NCI-H187 (cell line): Measurements from ENCODE around the gene EPN2.

Source experiments
- DNase-seq, 2 experiments: peaks; one replicate each; lab custom pipeline; 2025; lab: John Stamatoyannopoulos, UW

Gene EPN2

GRCh38 chr17:19331134-19331533 lies 94.0 kb downstream of the EPN2 start:
- no peak for DNase-seq

DNA sequence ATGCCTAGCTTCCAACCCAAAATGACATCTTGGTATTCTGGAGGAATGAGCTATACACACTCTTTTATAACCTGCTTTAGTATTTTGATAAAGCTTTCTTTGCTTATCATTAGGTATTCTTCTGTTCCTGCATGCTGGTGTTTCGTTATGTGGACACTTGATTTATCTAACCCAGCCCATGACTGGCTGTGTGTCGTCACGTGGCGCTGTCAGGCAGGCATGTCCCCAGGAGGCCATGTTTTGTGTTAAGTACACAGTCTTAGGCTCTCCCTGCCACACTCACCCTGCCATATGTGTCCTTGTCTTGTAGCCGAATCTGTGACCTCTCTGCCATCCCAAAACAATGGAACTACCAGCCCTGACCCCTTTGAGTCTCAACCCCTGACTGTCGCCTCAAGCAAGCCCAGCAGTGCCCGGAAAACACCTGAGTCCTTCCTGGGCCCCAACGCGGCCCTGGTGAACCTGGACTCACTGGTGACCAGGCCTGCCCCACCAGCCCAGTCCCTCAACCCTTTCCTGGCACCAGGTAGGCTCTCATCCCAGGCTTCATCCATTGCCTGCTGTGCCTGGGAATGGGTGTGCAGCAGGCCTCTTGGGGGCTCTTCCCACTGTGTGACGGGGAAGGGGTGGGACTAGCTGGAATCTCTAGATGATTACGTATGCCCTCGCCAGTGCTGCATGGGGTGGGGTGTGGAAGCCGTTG lies 94.5 kb downstream of the EPN2 start:
- no peak for DNase-seq

GRCh38 chr17:19332371-19333131 lies 95.4 kb downstream of the EPN2 start:
- DNase-seq, result no peak

DNA sequence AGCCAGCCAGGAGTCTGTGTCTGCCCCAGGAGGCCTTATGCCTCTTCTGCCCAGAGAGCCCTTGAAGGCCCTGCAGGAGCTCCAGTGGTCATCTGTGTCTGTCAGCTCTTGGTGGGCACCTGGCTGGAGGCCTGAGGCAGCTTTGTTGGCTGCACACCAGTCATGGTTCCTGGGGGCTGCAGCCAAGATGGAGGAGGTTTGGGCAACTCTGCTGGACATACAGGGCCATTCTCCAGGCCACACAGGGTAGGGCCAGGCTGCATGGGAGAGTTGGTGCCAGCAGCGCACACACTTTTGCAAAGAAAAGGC lies 95.9 kb downstream of the EPN2 start:
- no peak for DNase-seq

DNA sequence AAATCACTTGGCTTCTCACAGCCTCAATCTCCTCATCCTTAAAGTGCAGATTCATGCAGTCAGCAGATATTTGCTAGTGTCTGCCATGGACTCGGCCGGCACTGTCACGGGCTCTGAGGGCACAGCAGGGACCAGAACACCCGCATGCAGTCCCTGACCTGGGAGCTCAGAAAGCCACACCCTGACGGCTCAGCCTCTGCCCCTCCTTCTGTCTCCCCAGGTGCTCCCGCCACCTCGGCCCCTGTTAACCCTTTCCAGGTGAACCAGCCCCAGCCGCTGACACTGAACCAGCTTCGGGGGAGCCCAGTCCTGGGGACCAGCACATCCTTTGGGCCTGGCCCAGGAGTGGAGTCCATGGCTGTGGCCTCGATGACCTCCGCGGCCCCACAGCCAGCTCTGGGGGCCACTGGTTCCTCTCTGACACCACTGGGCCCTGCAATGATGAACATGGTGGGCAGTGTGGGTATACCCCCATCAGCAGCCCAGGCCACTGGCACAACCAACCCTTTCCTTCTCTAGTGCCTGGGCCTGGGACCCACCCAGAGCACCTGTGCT lies 96.6 kb downstream of the EPN2 start:
- DNase-seq, result no peak

- DNase-seq, result no peak
These were observed 97.2 kb downstream of the EPN2 start for GRCh38 chr17:19334331-19334730.

GRCh38 chr17:19335951-19336631 lies 98.9 kb downstream of the EPN2 start:
- DNase-seq, result no peak

GRCh38 chr17:19336938-19337711 lies 100.0 kb downstream of the EPN2 start:
- no peak for DNase-seq

- DNase-seq, result no peak
These were observed 100.5 kb downstream of the EPN2 start for GRCh38 chr17:19337712-19338023.

GRCh38 chr17:19338031-19338990 lies 101.1 kb downstream of the EPN2 start:
- no peak for DNase-seq

GRCh38 chr17:19339341-19339815 lies 102.2 kb downstream of the EPN2 start:
- no peak for DNase-seq

DNA sequence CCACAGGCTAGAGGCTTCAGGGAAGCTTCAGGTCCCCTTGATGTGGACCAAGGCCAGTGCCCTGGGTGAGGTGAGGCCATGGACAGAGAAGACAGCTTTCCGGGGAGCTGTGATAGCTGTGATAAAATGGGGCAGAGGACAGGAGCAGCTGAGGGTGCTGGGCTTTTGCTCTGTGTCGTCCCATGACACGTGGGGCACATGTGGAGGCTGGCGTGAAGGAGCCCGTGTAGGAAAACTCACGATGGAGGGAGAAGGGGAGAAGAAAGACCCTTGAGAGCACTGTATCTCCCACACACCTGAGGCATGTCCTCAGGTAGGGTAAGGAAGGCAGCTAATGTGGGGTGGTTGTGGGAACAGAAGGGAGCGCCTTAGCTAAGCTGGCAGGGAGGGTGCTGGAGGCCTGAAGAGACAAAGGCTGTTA lies 104.1 kb downstream of the EPN2 start:
- DNase-seq, result no peak

GRCh38 chr17:19341641-19342610 lies 104.8 kb downstream of the EPN2 start:
- no peak for DNase-seq

- DNase-seq, result no peak
These were observed 105.6 kb downstream of the EPN2 start for GRCh38 chr17:19342611-19343255.

DNA sequence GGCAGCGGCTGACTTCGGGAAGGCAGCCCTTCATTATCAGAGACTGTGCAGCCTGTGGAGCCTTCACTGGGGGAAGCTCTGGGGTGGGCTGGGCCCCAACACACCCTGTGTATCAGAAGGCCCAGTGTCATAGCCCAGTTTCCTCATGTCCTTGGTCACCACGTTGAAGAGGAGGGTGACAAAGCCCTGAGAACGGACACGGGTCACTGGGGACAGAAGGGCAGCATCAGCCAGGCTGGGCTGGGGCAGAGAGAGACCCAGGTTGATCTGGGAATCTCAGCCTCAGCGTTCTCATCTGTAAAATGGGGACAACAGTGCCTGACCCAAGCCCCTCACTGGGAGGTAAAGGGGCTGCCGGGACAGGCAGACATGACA lies 106.1 kb downstream of the EPN2 start:
- no peak for DNase-seq

- no peak for DNase-seq
These were observed 106.5 kb downstream of the EPN2 start for GRCh38 chr17:19343671-19344151.

GRCh38 chr17:19344311-19345066 lies 107.3 kb downstream of the EPN2 start:
- no peak for DNase-seq

GRCh38 chr17:19345067-19345460 lies 107.9 kb downstream of the EPN2 start:
- no peak for DNase-seq
